HepG2 (cell line): ENCODE data around the gene BGN. TPM values are rescaled to one million over a fixed set of nuclear protein-coding genes. Genes with fewer than 3 reads are reported as not detected.
A peak's percentile ranks its signal among the peaks of the same experiment; 100 is the strongest.

Experiments used
- GATAD1 ChIP-seq: IDR thresholded peaks from 2 replicates; pipeline ENCODE4 v1.6.1; 2016; ENCODE audit warnings: missing genetic modification reagents, missing compliant biosample characterization
- HINFP ChIP-seq: sonication (generic); formaldehyde crosslinking; IDR thresholded peaks from 2 replicates; pipeline ENCODE4 v1.4.0; 2020; ENCODE audit warnings: low read depth, mild to moderate bottlenecking, missing genetic modification reagents
- HOXA7 ChIP-seq: sonication (generic); formaldehyde crosslinking; IDR thresholded peaks from 2 replicates; pipeline ENCODE4 v1.8.1; 2022; ENCODE audit warnings: mild to moderate bottlenecking, missing genetic modification reagents, moderate library complexity
- KLF15 ChIP-seq: sonication (generic); formaldehyde crosslinking; IDR thresholded peaks from 2 replicates; pipeline ENCODE4 v1.8.1; 2023; ENCODE audit warnings: borderline replicate concordance, mild to moderate bottlenecking, inconsistent platforms, missing genetic modification reagents, mixed read lengths
- MTF2 ChIP-seq: sonication (generic); formaldehyde crosslinking; IDR thresholded peaks from 2 replicates; pipeline ENCODE4 v1.5.0; 2020; ENCODE audit warnings: missing genetic modification reagents, borderline replicate concordance
- MYPOP ChIP-seq: sonication (generic); formaldehyde crosslinking; IDR thresholded peaks from 2 replicates; pipeline ENCODE4 v1.8.1; 2023; ENCODE audit warnings: mild to moderate bottlenecking, moderate library complexity, missing genetic modification reagents
- NR2F6 ChIP-seq, 2 experiments: IDR thresholded peaks; 2 replicates each; pipeline ENCODE4 v1.6.1; 2016; ENCODE audit warnings: antibody characterized with exemption in 1 of 2, mild to moderate bottlenecking in 1 of 2
- PAF1 ChIP-seq: IDR thresholded peaks from 2 replicates; pipeline ENCODE4 v1.6.1; 2016; ENCODE audit warnings: missing genetic modification reagents, missing compliant biosample characterization
- PHF20 ChIP-seq: sonication (generic); formaldehyde crosslinking; IDR thresholded peaks from 2 replicates; pipeline ENCODE4 v1.5.0; 2020; ENCODE audit warnings: mild to moderate bottlenecking, missing genetic modification reagents
- REXO4 ChIP-seq: sonication (generic); formaldehyde crosslinking; IDR thresholded peaks from 2 replicates; pipeline ENCODE4 v1.8.0; 2022; ENCODE audit warnings: missing genetic modification reagents, mild to moderate bottlenecking, borderline replicate concordance
- SALL2 ChIP-seq: sonication (generic); formaldehyde crosslinking; IDR thresholded peaks from 2 replicates; pipeline ENCODE4 v1.8.1; 2023; ENCODE audit warnings: mild to moderate bottlenecking, missing genetic modification reagents, inconsistent platforms
- SIX4 ChIP-seq: sonication (generic); formaldehyde crosslinking; IDR thresholded peaks from 2 replicates; pipeline ENCODE4 v1.4.0; 2020; ENCODE audit warnings: missing genetic modification reagents
- SNAI1 ChIP-seq: sonication (generic); formaldehyde crosslinking; IDR thresholded peaks from 2 replicates; pipeline ENCODE4 v1.5.0; 2020; ENCODE audit warnings: mild to moderate bottlenecking, missing genetic modification reagents, borderline replicate concordance
- TBP ChIP-seq: sonication (generic); formaldehyde crosslinking; IDR thresholded peaks from 2 replicates; pipeline ENCODE4 v1.5.0; 2020; ENCODE audit warnings: missing genetic modification reagents
- TEF ChIP-seq: sonication (generic); formaldehyde crosslinking; IDR thresholded peaks from 2 replicates; pipeline ENCODE4 v1.5.0; 2020; ENCODE audit warnings: missing genetic modification reagents
- TP53 ChIP-seq: sonication (generic); formaldehyde crosslinking; conservative IDR thresholded peaks from 2 replicates; pipeline ENCODE4 v1.4.0; 2020; ENCODE audit warnings: missing genetic modification reagents
- WIZ ChIP-seq: sonication (generic); formaldehyde crosslinking; IDR thresholded peaks from 2 replicates; pipeline ENCODE4 v1.5.1; 2020; ENCODE audit warnings: mild to moderate bottlenecking, missing genetic modification reagents
- ZFX ChIP-seq: sonication (generic); formaldehyde crosslinking; IDR thresholded peaks from 2 replicates; pipeline ENCODE4 v1.4.0; 2020; ENCODE audit warnings: mild to moderate bottlenecking, low read depth, missing genetic modification reagents, moderate library complexity
- ZNF180 ChIP-seq: sonication (generic); formaldehyde crosslinking; IDR thresholded peaks from 2 replicates; pipeline ENCODE4 v1.4.0; 2020; ENCODE audit warnings: low read depth, missing genetic modification reagents, borderline replicate concordance
- ZNF224 ChIP-seq: sonication (generic); formaldehyde crosslinking; IDR thresholded peaks from 2 replicates; pipeline ENCODE4 v1.5.0; 2020; ENCODE audit warnings: mild to moderate bottlenecking, missing genetic modification reagents
- ZNF225 ChIP-seq: sonication (generic); formaldehyde crosslinking; IDR thresholded peaks from 2 replicates; pipeline ENCODE4 v1.4.0; 2020; ENCODE audit warnings: mild to moderate bottlenecking, missing genetic modification reagents
- ZNF329 ChIP-seq: sonication (generic); formaldehyde crosslinking; IDR thresholded peaks from 2 replicates; pipeline ENCODE4 v1.9.0; 2021; ENCODE audit warnings: low read depth, mild to moderate bottlenecking, missing genetic modification reagents
- polyA plus RNA-seq, 8 experiments: library from polyadenylated mRNA; depleted of rRNA in 3 of 8; stranded (reverse) in 7 of 8; unstranded in 1 of 8; fragments of >200 nt; fragmentation: Illumina TruSeq in 4 of 8; extraction: Trizol in 4 of 8; gene quantifications; 2 replicates each; pipeline versions ENCODE4 v1.2.1 to v1.2.3, GENCODE V29; 2011 to 2016; ENCODE audit warnings: low read depth in 4 of 8, missing spikeins in 1 of 8, mixed read lengths in 1 of 8; ENCODE audit not compliant: insufficient read depth in 1 of 8
- total RNA-seq, 5 experiments: library from RNA; depleted of rRNA; stranded (reverse); fragments of >200 nt; fragmentation: Illumina TruSeq; extraction: Trizol; gene quantifications; 2 replicates each; pipeline ENCODE4 v1.2.3, GENCODE V29; 2016; ENCODE audit warnings: low read depth in 1 of 5
- TF ChIP-seq, protein P1 (sequence below): IDR thresholded peaks from 2 replicates; pipeline ENCODE4 v1.6.1; 2016; ENCODE audit warnings: missing compliant biosample characterization, missing genetic modification reagents, borderline replicate concordance
- TF ChIP-seq, protein P2 (sequence below): sonication (generic); formaldehyde crosslinking; IDR thresholded peaks from 2 replicates; pipeline ENCODE4 v1.4.0; 2020; ENCODE audit warnings: missing genetic modification reagents, borderline replicate concordance

The BGN gene
- total and polyA plus RNA-seq, 2 of the 13 experiments (the other 11 are each of a cell fraction or from before 2014, with no cell fraction given) = 0.18 to 0.63 TPM

GRCh38 chrX:153488231-153488914 is 6.4 kb upstream of the BGN start (continued):
- TF ChIP-seq SIX4 (CRISPR knock-in tag) = no peak
- no peak for TF ChIP-seq TP53 (CRISPR knock-in tag)
- no peak for TF ChIP-seq HOXA7
- peak; percentile 21; the same call in 1 of the 2 replicates for TF ChIP-seq ZFX (CRISPR knock-in tag)
- TF ChIP-seq GATAD1 (CRISPR knock-in tag) = no peak
- TF ChIP-seq MTF2 (CRISPR knock-in tag) = no peak
- no peak for TF ChIP-seq ZNF329 (CRISPR knock-in tag)
- no peak for TF ChIP-seq PHF20 (CRISPR knock-in tag)
- no peak for TF ChIP-seq TEF
- no peak for TF ChIP-seq ZNF224 (CRISPR knock-in tag)
- no peak for TF ChIP-seq SALL2 (CRISPR knock-in tag)
- TF ChIP-seq ZNF180 (CRISPR knock-in tag) = no peak
- no peak for TF ChIP-seq ZNF225 (CRISPR knock-in tag)
- TF ChIP-seq, protein P1, sequence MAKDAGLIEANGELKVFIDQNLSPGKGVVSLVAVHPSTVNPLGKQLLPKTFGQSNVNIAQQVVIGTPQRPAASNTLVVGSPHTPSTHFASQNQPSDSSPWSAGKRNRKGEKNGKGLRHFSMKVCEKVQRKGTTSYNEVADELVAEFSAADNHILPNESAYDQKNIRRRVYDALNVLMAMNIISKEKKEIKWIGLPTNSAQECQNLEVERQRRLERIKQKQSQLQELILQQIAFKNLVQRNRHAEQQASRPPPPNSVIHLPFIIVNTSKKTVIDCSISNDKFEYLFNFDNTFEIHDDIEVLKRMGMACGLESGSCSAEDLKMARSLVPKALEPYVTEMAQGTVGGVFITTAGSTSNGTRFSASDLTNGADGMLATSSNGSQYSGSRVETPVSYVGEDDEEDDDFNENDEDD = no peak
- TF ChIP-seq, protein P2, sequence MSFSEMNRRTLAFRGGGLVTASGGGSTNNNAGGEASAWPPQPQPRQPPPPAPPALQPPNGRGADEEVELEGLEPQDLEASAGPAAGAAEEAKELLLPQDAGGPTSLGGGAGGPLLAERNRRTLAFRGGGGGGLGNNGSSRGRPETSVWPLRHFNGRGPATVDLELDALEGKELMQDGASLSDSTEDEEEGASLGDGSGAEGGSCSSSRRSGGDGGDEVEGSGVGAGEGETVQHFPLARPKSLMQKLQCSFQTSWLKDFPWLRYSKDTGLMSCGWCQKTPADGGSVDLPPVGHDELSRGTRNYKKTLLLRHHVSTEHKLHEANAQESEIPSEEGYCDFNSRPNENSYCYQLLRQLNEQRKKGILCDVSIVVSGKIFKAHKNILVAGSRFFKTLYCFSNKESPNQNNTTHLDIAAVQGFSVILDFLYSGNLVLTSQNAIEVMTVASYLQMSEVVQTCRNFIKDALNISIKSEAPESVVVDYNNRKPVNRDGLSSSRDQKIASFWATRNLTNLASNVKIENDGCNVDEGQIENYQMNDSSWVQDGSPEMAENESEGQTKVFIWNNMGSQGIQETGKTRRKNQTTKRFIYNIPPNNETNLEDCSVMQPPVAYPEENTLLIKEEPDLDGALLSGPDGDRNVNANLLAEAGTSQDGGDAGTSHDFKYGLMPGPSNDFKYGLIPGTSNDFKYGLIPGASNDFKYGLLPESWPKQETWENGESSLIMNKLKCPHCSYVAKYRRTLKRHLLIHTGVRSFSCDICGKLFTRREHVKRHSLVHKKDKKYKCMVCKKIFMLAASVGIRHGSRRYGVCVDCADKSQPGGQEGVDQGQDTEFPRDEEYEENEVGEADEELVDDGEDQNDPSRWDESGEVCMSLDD = no peak
- TF ChIP-seq NR2F6 (IDR thresholded peaks at IDR 0.05) = peak; percentile 94
- peak; percentile 94 for TF ChIP-seq NR2F6 (CRISPR knock-in tag; IDR thresholded peaks at IDR 0.05)
- TF ChIP-seq KLF15 (CRISPR knock-in tag) = no peak
- TF ChIP-seq MYPOP (CRISPR knock-in tag) = no peak
- no peak for TF ChIP-seq PAF1 (CRISPR knock-in tag)
- no peak for TF ChIP-seq TBP
- TF ChIP-seq WIZ = no peak
- no peak for TF ChIP-seq REXO4 (CRISPR knock-in tag)
- no peak for TF ChIP-seq HINFP (CRISPR knock-in tag)
- no peak for TF ChIP-seq SNAI1
